ENCODE measurements around the gene TIGD7.

DNA sequence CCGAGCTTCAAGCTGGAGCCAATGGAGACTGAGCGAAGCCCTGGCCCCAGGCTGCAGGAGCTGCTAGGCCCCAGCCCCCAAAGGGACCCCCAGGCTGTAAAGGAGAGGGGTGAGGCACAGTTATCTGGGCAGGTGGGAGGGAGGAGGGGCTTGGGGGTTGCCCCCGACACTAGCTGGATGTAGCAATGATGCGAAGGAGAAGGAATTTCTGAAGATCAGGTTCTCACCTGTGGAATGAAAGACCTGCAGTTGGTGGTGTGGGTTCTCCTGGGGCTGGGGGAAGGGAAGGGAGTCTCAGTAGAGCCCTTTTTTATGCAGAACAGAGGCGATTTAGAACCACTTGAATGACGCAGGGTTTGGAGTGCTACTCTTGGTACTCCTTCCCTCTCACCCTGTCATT is 20.1 kb downstream of the TIGD7 start:
- TF ChIP-seq POLR2A (IDR thresholded peaks at IDR 0.05; ENCODE audit: low read length): no peak
- no peak for TF ChIP-seq GATA1 (IDR thresholded peaks at IDR 0.05; ENCODE audit: low read depth, low read length)
